Stimulated activated CD8-positive, alpha-beta memory T cell treated with anti-CD3 and anti-CD28 coated beads, Interleukin-4, amount 100 ng/mL, for 24 hours (primary cell): ENCODE measurements around the gene MOCOS.

Experiments
- DNase-seq: peaks from one replicate; pipeline ENCODE4 v3.0.0-alpha.2; 2020; ENCODE audit warnings: low read depth

MOCOS gene

DNA sequence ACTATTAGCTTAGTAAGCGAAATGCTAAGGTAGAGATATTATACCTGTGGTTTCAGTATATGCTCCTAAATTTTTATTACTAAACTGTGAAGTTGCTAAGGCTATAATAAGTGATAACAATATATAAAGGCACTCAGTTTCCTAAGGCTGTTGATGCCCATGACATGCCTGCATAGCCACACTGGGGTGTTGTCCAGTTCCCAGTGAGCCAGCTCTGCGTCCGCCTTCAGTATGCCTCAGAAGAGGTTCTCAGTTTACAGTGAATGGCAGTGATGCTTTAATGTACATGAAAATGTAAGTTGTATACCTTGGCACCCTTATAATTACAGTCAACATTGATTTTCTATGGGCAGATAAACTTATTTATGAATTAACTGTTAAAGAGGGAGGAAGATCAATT, 117.4 kb downstream of the MOCOS start:
- DNase-seq: no peak

DNA sequence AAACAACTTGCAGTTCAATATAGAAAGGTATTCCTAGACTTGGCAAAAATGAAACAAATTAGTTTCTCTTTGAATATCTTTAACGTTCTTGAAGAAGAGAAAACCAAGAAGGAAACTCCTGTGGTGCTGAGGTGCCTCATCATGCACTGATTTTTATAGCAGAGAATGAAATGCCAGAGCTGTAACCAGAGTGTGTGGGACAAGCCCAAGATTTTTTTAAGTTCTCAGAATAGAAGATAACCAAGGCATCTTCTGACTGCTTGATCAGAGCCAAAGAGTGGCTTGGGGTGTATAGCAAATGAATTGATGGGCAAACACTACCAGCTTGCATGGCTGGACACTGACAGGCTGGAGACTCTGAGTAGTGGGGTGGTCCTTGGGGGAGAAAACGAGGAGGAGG, 118.1 kb downstream of the MOCOS start:
- no peak for DNase-seq

DNA sequence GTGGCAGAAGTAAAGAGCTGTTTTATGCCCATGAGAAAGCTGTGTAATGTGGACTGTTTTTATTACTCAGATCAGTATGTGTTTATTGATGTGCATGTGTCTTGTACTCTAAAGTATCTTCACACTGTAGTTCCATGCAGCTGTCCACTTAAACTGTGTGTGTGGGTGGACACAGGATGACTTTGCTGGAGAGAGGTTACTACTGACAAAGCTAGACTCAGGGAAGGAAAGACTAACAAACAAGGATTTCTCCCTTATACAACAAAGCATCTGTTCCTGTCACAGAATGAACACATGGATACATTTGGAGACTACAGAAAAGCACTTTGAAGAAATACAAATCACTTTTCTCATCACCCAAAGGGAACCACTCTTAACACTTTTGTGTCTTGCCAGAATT, 120.2 kb downstream of the MOCOS start:
- no peak for DNase-seq

DNA sequence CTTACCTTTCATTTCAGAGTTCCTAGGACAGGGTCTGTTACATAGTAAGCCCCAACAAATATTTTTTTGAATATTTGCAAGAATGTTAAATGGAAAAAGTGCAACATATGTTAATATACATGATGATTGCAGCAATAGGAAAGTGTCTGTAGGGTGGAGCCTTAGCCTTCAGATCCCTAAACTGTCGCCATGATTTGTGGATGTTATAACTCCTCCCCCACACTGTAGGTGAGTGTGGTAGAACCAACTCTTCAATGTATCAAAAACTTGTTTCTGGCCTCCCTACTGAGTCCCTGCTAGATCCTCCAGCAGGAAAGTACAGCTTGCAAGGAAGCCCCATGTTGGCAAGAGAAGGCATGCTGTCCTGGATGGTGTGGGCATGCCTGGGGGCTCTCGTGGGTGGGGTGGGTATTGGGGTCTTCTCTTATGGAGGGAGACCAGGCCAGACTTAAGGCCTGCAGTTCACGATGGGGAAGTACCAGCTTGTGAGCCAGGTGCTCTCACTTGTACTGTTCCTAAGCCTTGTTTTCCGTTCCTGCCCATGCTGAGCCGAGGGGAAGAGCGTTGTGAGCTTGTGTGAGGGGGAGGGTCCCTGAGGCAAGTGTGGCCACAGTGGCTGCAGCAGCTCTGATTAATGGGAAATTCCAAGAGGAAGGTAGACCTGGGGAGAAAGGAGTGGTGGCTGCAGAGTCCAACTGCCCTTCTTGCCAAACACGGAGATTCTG, 121.6 kb downstream of the MOCOS start:
- DNase-seq: no peak

- DNase-seq: no peak
Observed at GRCh38 chr18:36309436-36310391, 122.4 kb downstream of the MOCOS start.

DNA sequence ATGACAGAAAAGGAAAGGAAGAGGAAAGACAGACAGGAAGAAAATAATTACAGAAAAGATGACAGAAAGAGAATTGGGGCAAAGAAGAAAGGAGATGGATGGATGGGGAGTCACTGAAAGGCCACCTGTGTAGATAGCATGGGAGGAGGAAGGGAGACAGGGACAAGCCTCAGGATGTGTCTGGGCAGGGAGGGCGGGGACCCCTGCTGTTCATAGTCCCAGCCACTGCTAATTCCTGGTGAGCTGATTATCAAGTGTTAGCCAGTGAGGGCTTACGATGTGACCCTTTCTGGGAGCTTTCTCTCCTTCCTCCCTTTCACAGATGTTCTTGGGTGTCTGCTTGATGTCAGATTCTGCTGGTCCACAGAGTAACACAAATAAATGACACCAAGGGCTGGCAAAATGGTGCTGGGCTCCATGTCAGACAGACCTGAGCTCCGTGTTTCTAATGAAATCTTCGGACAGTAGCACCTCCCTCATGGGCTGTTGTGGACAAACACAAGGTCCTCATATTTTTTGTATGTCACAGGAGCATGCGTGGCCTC, 123.8 kb downstream of the MOCOS start:
- no peak for DNase-seq

GRCh38 chr18:36312806-36313395, 125.6 kb downstream of the MOCOS start:
- DNase-seq: no peak

GRCh38 chr18:36314098-36314497, 126.8 kb downstream of the MOCOS start:
- DNase-seq: no peak

DNA sequence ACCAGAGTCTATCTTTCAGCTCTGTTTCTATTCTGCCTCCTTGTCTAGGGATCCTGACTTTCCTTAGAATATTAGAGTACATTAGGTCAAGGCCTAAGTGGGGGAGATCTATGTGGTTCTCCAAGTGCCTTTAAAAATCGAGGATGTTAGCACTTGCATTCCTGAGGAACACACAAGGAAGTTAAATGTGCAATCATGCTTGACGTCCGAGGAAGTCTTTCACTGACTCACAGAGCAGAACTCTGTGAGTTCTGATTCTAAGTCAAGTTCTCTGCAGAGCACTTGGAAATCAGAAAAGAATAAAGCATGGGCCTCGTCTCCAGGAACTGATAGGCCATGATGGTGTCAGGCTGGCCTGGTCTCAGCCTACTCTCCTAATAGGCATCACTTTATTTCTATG, 127.5 kb downstream of the MOCOS start:
- no peak for DNase-seq

DNA sequence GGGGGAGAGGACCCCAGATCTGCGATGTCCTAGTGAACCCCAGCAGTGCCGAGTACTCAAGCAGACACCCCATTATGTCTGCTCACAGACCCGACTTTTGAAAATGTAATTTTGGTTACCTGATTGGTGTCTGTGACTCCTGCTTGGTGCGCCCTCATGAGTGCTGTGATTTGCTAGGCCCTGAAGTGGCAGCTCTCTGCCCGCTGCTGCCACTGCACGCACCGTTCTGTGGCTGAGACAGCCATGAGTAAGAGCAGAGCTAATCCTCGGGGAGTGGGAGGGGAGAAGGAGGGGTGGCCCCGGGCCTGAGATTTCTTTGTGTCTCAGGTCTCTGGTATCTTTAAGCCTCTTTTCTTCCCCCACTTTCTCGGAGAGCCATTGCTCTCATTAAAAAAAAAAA, 128.4 kb downstream of the MOCOS start:
- no peak for DNase-seq

- DNase-seq: no peak
Observed at GRCh38 chr18:36316246-36316645, 128.9 kb downstream of the MOCOS start.
